WTC11 (cell line): ENCODE measurements around the gene C6. TPM values are rescaled to one million over a fixed set of nuclear protein-coding genes. Genes with fewer than 3 reads are reported as not detected.

Source experiments
- ATAC-seq: fragments of 200-7000 bp; cut with Tn5 transposase; 2 replicates; pipeline ENCODE4 v1.10.0; 2021; ENCODE audit warnings: mild to moderate bottlenecking, moderate library complexity
- CTCF ChIA-PET: fragments of 300-600 bp; sonication (Branson Sonifier 250); formaldehyde crosslinking; loops from one replicate; lab custom pipeline; 2021; ENCODE audit warnings: antibody characterized with exemption; lab: Charles Lee
- POLR2A ChIA-PET: fragments of 350-600 bp; sonication (Branson Sonifier 250); formaldehyde crosslinking; loops from one replicate; lab custom pipeline; 2021; ENCODE audit warnings: antibody characterized with exemption; lab: Charles Lee
- DNase-seq: peaks from one replicate; pipeline ENCODE4 v3.0.0; 2021; ENCODE audit warnings: low spot score
- H3K27ac Mint-ChIP-seq: 2 replicates; pipeline ENCODE4 v1.8.0; 2021; ENCODE audit warnings: mixed read lengths
- H3K27me3 Mint-ChIP-seq: 2 replicates; pipeline ENCODE4 v1.8.0; 2021; ENCODE audit warnings: low read depth, mild to moderate bottlenecking, moderate library complexity, mixed read lengths
- H3K36me3 Mint-ChIP-seq: 2 replicates; pipeline ENCODE4 v1.8.0; 2021; ENCODE audit warnings: mixed read lengths
- H3K4me1 Mint-ChIP-seq: 2 replicates; pipeline ENCODE4 v1.8.0; 2022; ENCODE audit warnings: mixed read lengths
- H3K4me3 Mint-ChIP-seq: 2 replicates; pipeline ENCODE4 v1.8.0; 2021; ENCODE audit warnings: mild to moderate bottlenecking, moderate library complexity, mixed read lengths
- H3K9me3 Mint-ChIP-seq: 2 replicates; pipeline ENCODE4 v1.8.0; 2021; ENCODE audit warnings: mixed read lengths
- AR ChIP-seq: fragments of 250-450 bp; sonication (Bioruptor Pico); IDR thresholded peaks from 2 replicates; pipeline ENCODE4 v1.9.0; 2021; ENCODE audit warnings: mild to moderate bottlenecking
- ARID4B ChIP-seq: sonication (generic); formaldehyde crosslinking; IDR thresholded peaks from 2 replicates; pipeline ENCODE4 v1.8.0; 2023; ENCODE audit warnings: missing genetic modification reagents, mild to moderate bottlenecking, borderline replicate concordance
- E2F1 ChIP-seq: sonication (generic); formaldehyde crosslinking; IDR thresholded peaks from 2 replicates; pipeline ENCODE4 v1.8.0; 2022; ENCODE audit warnings: mild to moderate bottlenecking, missing genetic modification reagents
- E2F4 ChIP-seq: sonication (generic); formaldehyde crosslinking; IDR thresholded peaks from 2 replicates; pipeline ENCODE4 v1.8.1; 2022; ENCODE audit warnings: low read depth, mild to moderate bottlenecking, moderate library complexity, missing genetic modification reagents, borderline replicate concordance
- EMX1 ChIP-seq: fragments of 250-450 bp; sonication (Bioruptor Pico); IDR thresholded peaks from 2 replicates; pipeline ENCODE4 v1.8.0; 2021; ENCODE audit warnings: mild to moderate bottlenecking
- ESRRA ChIP-seq: sonication (generic); formaldehyde crosslinking; IDR thresholded peaks from 2 replicates; pipeline ENCODE4 v1.8.1; 2022; ENCODE audit warnings: mild to moderate bottlenecking, missing genetic modification reagents, borderline replicate concordance
- FOXJ3 ChIP-seq: sonication (generic); formaldehyde crosslinking; IDR thresholded peaks from 2 replicates; pipeline ENCODE4 v1.9.0; 2021; ENCODE audit warnings: missing genetic modification reagents, mild to moderate bottlenecking, borderline replicate concordance
- FOXK1 ChIP-seq: sonication (generic); formaldehyde crosslinking; IDR thresholded peaks from 2 replicates; pipeline ENCODE4 v1.8.0; 2022; ENCODE audit warnings: mild to moderate bottlenecking, moderate library complexity, missing genetic modification reagents
- IRF2 ChIP-seq: sonication (generic); formaldehyde crosslinking; IDR thresholded peaks from 2 replicates; pipeline ENCODE4 v1.8.0; 2022; ENCODE audit warnings: low read depth, missing genetic modification reagents, borderline replicate concordance
- NFE2L1 ChIP-seq: sonication (generic); formaldehyde crosslinking; IDR thresholded peaks from 2 replicates; pipeline ENCODE4 v1.8.1; 2023; ENCODE audit warnings: missing genetic modification reagents
- NFYB ChIP-seq: sonication (generic); formaldehyde crosslinking; conservative IDR thresholded peaks from 2 replicates; pipeline ENCODE4 v1.8.0; 2022; ENCODE audit warnings: low read depth, missing genetic modification reagents
- NR1H2 ChIP-seq: sonication (generic); formaldehyde crosslinking; IDR thresholded peaks from 2 replicates; pipeline ENCODE4 v1.9.0; 2021; ENCODE audit warnings: mild to moderate bottlenecking, moderate library complexity, missing genetic modification reagents
- PRRX2 ChIP-seq: fragments of 250-450 bp; sonication (Bioruptor Pico); IDR thresholded peaks from 2 replicates; pipeline ENCODE4 v1.8.0; 2021; ENCODE audit warnings: mild to moderate bottlenecking
- USF1 ChIP-seq: sonication (generic); formaldehyde crosslinking; IDR thresholded peaks from 2 replicates; pipeline ENCODE4 v1.8.0; 2022; ENCODE audit warnings: mild to moderate bottlenecking, missing genetic modification reagents
- USF2 ChIP-seq: sonication (generic); formaldehyde crosslinking; IDR thresholded peaks from 2 replicates; pipeline ENCODE4 v1.8.1; 2023; ENCODE audit warnings: mild to moderate bottlenecking, missing genetic modification reagents, moderate library complexity
- ZNF219 ChIP-seq: sonication (generic); formaldehyde crosslinking; IDR thresholded peaks from 2 replicates; pipeline ENCODE4 v1.8.0; 2023; ENCODE audit warnings: missing genetic modification reagents, mild to moderate bottlenecking, borderline replicate concordance
- ZNF263 ChIP-seq: sonication (generic); formaldehyde crosslinking; IDR thresholded peaks from 2 replicates; pipeline ENCODE4 v1.8.1; 2022; ENCODE audit warnings: low read depth, mild to moderate bottlenecking, moderate library complexity, missing genetic modification reagents
- ZNF396 ChIP-seq: fragments of 250-450 bp; sonication (Bioruptor Pico); IDR thresholded peaks from 2 replicates; pipeline ENCODE4 v1.8.0; 2021; ENCODE audit warnings: mild to moderate bottlenecking, moderate library complexity, borderline replicate concordance
- ZNF532 ChIP-seq: fragments of 250-450 bp; sonication (Bioruptor Pico); IDR thresholded peaks from 2 replicates; pipeline ENCODE4 v1.9.0; 2021; ENCODE audit warnings: mild to moderate bottlenecking, borderline replicate concordance
- total RNA-seq: library from RNA; stranded (reverse); gene quantifications from 3 replicates; pipeline ENCODE4 v1.2.3, GENCODE V29; 2021

The C6 gene
- total RNA-seq, 1 experiment from 2014 or later, result 0.13 TPM

- H3K36me3 Mint-ChIP-seq, result no peaks in the 10 kb centered on the region
- H3K9me3 Mint-ChIP-seq, result no peaks in the 10 kb centered on the region
- H3K4me1 Mint-ChIP-seq, result no peaks in the 10 kb centered on the region
- CTCF ChIA-PET, result interaction anchor here (1.0 kb wide), 1 partner anchor 257 kb away, joined by 3 read pairs; no protein-coding TSS in a partner anchor
- H3K27me3 Mint-ChIP-seq, result no peaks in the 10 kb centered on the region
- TF ChIP-seq ESRRA (CRISPR knock-in tag), result no peak
- TF ChIP-seq ZNF532, result no peak
- TF ChIP-seq E2F1 (CRISPR knock-in tag), result no peak
- no peak for TF ChIP-seq ZNF396
- TF ChIP-seq FOXK1 (CRISPR knock-in tag), result no peak
- TF ChIP-seq ARID4B (CRISPR knock-in tag), result no peak
- no peak for TF ChIP-seq NFE2L1 (CRISPR knock-in tag)
- TF ChIP-seq NFYB (CRISPR knock-in tag), result no peak
- TF ChIP-seq E2F4 (CRISPR knock-in tag), result no peak
- no peak for TF ChIP-seq USF2 (CRISPR knock-in tag)
- TF ChIP-seq FOXJ3 (CRISPR knock-in tag), result no peak
- no peak for TF ChIP-seq ZNF263
- no peak for TF ChIP-seq NR1H2
- no peak for TF ChIP-seq IRF2 (CRISPR knock-in tag)
- no peak for TF ChIP-seq EMX1 (CRISPR knock-in tag)
- no peak for TF ChIP-seq ZNF219
- no peak for TF ChIP-seq PRRX2
- TF ChIP-seq AR (CRISPR knock-in tag), result no peak
- TF ChIP-seq USF1 (CRISPR knock-in tag), result no peak
- no peak for ATAC-seq
- no peak overlapping the region for H3K4me3 Mint-ChIP-seq
- POLR2A ChIA-PET, result no interaction called here
- no peak for DNase-seq
- H3K27ac Mint-ChIP-seq, result no peak overlapping the region
Observed at GRCh38 chr5:41161271-41161670, 52.1 kb downstream of the C6 start.
